KMS-11 (cell line): Measurements from ENCODE around the gene G6PC1.
"Not testable (repeated sequence)": the region's sequence is repeated elsewhere in the genome, so short reads cannot be mapped to it uniquely, and the experiment has no call there.

Source experiments
- H2AFZ ChIP-seq: fragments of 200-600 bp; sonication (generic); 2 replicates; pipeline ENCODE4 v1.6.1; 2016; ENCODE audit warnings: antibody characterized with exemption, mixed run types, low read depth
- H3K27ac ChIP-seq: fragments of 200-600 bp; sonication (generic); 2 replicates; pipeline ENCODE4 v1.6.1; 2016; ENCODE audit warnings: mild to moderate bottlenecking, mixed run types
- H3K27me3 ChIP-seq: fragments of 200-600 bp; sonication (generic); 2 replicates; pipeline ENCODE4 v1.6.1; 2017; ENCODE audit warnings: mild to moderate bottlenecking, low read depth, mixed run types, moderate library complexity; ENCODE audit not compliant: insufficient read depth
- H3K36me3 ChIP-seq: fragments of 200-600 bp; sonication (generic); 2 replicates; pipeline ENCODE4 v1.6.1; 2017; ENCODE audit warnings: mild to moderate bottlenecking, mixed run types; ENCODE audit not compliant: insufficient read depth
- H3K4me1 ChIP-seq: fragments of 200-600 bp; sonication (generic); 2 replicates; pipeline ENCODE4 v1.6.1; 2016; ENCODE audit warnings: mild to moderate bottlenecking, low read depth, mixed run types; ENCODE audit not compliant: poor library complexity, severe bottlenecking
- H3K4me2 ChIP-seq: fragments of 200-600 bp; sonication (generic); 2 replicates; pipeline ENCODE4 v1.7.0; 2016; ENCODE audit warnings: mild to moderate bottlenecking, mixed run types
- H3K4me3 ChIP-seq: fragments of 200-600 bp; sonication (generic); IDR thresholded peaks from 2 replicates; pipeline ENCODE4 v1.6.1; 2017; ENCODE audit warnings: low read depth, low read length, mixed read lengths; ENCODE audit not compliant: insufficient read depth
- H3K79me2 ChIP-seq: fragments of 200-600 bp; sonication (generic); 2 replicates; pipeline ENCODE4 v1.6.1; 2016; ENCODE audit warnings: low read depth, mixed run types; ENCODE audit not compliant: insufficient read depth
- H3K9ac ChIP-seq: fragments of 200-600 bp; sonication (generic); 2 replicates; pipeline ENCODE4 v1.6.1; 2016; ENCODE audit warnings: mild to moderate bottlenecking, mixed run types
- H4K20me1 ChIP-seq: fragments of 200-600 bp; sonication (generic); 2 replicates; pipeline ENCODE4 v1.6.1; 2016; ENCODE audit warnings: mild to moderate bottlenecking, mixed run types; ENCODE audit not compliant: insufficient read depth
- TF ChIP-seq, protein P1 (sequence below): fragments of 200-600 bp; sonication (generic); conservative IDR thresholded peaks from 2 replicates; pipeline ENCODE4 v1.6.1; 2017; ENCODE audit warnings: low read depth, mild to moderate bottlenecking, antibody characterized with exemption, low read length, moderate library complexity, mixed read lengths

The G6PC1 gene

DNA sequence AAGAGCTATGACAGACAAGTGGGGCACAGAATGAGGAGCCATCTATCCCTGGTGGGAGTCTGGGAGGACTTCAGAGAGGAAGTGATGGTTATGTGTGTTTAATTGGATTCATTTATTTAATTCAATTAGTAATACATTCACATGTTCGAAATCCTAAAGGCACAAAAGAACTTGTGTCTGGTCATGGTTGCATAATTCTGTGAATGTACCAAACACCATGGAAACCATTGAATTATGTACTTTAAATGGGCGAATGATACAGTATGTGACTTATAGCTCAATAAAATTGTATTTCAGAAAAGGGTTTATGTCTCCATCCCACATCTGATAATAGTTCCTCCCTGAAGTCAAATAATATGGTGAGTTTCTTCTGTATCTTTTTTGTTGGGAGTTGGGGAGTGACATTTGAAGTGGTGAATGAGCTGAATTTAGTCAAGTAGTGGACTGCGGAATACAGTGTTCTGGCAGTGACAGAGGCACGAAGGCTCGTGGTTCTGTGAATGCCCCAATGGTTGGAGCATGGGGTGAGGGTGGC lies 19.8 kb upstream of the G6PC1 start:
- no peak overlapping the region for H3K27ac ChIP-seq
- H3K27me3 ChIP-seq, result no peaks in the 10 kb centered on the region; the same call in 1 of the 2 replicates
- H2AFZ ChIP-seq, result no peak overlapping the region
- H3K4me2 ChIP-seq, result no peak overlapping the region
- no peaks in the 10 kb centered on the region for H3K4me1 ChIP-seq
- no peak overlapping the region for H3K4me3 ChIP-seq
- H4K20me1 ChIP-seq, result no peaks in the 10 kb centered on the region
- TF ChIP-seq, protein P1, sequence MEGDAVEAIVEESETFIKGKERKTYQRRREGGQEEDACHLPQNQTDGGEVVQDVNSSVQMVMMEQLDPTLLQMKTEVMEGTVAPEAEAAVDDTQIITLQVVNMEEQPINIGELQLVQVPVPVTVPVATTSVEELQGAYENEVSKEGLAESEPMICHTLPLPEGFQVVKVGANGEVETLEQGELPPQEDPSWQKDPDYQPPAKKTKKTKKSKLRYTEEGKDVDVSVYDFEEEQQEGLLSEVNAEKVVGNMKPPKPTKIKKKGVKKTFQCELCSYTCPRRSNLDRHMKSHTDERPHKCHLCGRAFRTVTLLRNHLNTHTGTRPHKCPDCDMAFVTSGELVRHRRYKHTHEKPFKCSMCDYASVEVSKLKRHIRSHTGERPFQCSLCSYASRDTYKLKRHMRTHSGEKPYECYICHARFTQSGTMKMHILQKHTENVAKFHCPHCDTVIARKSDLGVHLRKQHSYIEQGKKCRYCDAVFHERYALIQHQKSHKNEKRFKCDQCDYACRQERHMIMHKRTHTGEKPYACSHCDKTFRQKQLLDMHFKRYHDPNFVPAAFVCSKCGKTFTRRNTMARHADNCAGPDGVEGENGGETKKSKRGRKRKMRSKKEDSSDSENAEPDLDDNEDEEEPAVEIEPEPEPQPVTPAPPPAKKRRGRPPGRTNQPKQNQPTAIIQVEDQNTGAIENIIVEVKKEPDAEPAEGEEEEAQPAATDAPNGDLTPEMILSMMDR, result no peak
- no peaks in the 10 kb centered on the region for H3K79me2 ChIP-seq
- H3K9ac ChIP-seq, result no peak overlapping the region
- no peaks in the 10 kb centered on the region for H3K36me3 ChIP-seq

DNA sequence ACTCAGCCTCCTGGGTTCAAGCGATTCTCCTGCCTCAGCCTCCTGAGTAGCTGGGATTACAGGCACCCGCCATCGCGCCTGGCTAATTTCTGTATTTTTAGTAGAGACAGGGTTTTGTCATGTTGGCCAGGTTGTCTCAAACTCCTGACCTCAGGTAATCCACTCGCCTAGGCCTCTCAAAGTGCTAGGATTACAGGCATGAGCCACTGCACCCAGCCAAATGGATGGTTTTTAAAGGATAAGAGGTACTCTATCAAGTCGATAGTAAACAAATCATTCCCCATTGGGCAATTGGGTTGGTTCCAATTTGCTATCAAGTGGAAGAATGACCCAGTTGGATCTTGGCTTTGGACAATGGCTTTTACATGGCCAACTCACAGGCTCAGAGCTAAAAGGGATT lies 18.9 kb upstream of the G6PC1 start:
- not testable (repeated sequence) for H4K20me1 ChIP-seq, H3K4me2 ChIP-seq, H3K27me3 ChIP-seq, H3K4me3 ChIP-seq, H3K27ac ChIP-seq, H2AFZ ChIP-seq, H3K4me1 ChIP-seq, H3K79me2 ChIP-seq, H3K9ac ChIP-seq, H3K36me3 ChIP-seq

DNA sequence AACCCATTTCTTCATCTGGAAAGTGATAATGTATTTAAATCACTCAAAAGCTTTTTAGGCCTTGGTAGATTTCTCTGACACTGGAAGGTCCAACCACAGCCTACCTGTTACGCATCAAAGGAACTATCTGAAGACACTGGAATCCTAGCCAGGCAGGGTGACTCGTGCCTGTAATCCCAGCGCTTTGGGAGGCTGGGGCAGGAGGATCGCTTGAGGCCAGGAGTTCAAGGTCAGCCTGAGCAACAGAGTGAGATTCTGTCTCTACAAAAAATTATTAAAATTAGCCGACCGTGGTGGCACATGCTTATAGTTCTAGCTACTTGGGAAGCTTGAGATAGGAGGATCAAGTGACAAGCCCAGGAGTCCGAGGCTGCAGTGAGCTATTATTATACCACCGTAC lies 18.4 kb upstream of the G6PC1 start:
- Histone ChIP-seq H2AFZ (no peak overlapping the region), H4K20me1 (no peaks in the 10 kb centered on the region)
- TF ChIP-seq, protein P1, result no peak

DNA sequence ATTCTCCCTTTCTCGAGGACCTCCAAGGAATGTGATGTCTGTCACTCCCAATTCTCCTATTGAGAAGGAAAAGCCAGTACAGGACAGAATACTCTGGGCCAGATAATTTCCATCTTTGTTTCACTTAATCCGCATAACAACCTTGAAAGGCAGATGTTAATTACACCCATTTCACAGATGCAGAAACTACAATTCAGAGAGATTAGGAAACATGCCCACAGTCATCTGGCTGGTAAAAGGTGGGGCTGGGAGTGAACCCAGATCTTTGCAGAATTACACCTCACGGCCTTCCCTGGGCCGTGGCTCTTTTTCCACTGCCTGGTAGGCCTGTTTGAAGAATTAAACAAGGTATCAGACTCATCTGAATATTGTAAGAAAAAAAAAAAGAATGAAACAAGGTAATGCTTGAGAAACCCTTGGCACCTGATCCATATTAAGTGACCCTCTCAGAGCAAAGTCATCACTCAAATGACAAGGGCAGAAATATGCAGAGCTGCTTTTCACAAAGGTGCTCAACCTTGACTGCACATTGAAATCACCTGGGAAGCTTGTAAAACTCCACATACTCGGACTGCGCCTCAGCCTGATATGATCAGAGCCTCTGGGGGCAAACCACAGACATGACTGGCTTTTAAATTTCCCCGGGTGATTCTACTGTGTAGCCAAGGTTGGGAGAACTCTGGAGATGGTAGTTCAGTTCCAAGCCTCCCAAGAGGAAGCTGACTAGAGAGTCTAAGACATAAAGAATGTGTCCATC lies 16.6 kb upstream of the G6PC1 start:
- H2AFZ ChIP-seq, result no peak overlapping the region
- H3K36me3 ChIP-seq, result no peaks in the 10 kb centered on the region
- H3K9ac ChIP-seq, result no peak overlapping the region
- no peak overlapping the region for H3K4me3 ChIP-seq
- H3K79me2 ChIP-seq, result no peaks in the 10 kb centered on the region
- no peaks in the 10 kb centered on the region for H3K4me1 ChIP-seq
- H3K4me2 ChIP-seq, result no peak overlapping the region
- H3K27me3 ChIP-seq, result no peaks in the 10 kb centered on the region
- no peaks in the 10 kb centered on the region for H4K20me1 ChIP-seq
- H3K27ac ChIP-seq, result no peak overlapping the region
- TF ChIP-seq, protein P1, result no peak

More for the DNA sequence above, 18.4 kb upstream of the G6PC1 start:
- H3K4me1 ChIP-seq, result no peaks in the 10 kb centered on the region
- no peak overlapping the region for H3K9ac ChIP-seq
- H3K27me3 ChIP-seq, result no peaks in the 10 kb centered on the region; the same call in 1 of the 2 replicates
- H3K36me3 ChIP-seq, result no peaks in the 10 kb centered on the region
- H3K27ac ChIP-seq, result no peak overlapping the region
- no peak overlapping the region for H3K4me3 ChIP-seq
- H3K4me2 ChIP-seq, result no peak overlapping the region
- H3K79me2 ChIP-seq, result no peaks in the 10 kb centered on the region

DNA sequence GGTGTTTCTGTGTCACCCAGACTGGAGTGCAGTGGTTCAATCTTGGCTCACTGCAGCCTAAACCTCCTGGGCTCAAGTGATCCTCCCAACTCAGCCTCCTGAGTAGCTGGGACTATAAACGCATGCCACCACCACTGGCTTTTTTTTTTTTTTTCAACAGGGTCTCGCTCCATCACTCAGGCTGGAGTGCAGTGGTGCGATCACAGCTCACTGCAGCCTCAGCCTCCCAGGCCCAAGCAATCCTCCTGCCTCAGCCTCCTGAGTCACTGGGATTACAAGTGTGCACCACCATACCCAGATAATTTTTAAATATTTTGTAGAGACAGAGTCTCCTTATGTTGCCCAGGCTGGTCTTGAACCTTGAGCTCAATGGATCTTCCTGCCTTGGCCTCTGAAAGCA lies 14.8 kb upstream of the G6PC1 start:
- not testable (repeated sequence) for H3K79me2 ChIP-seq, H3K27ac ChIP-seq, H3K9ac ChIP-seq, H3K4me1 ChIP-seq, H4K20me1 ChIP-seq, H3K4me2 ChIP-seq, H3K27me3 ChIP-seq, H3K4me3 ChIP-seq, H3K36me3 ChIP-seq, H2AFZ ChIP-seq
